Measurements from ENCODE around the gene EXOSC7.

GRCh38 chr3:44930911-44931310 lies 45.1 kb upstream of the EXOSC7 start:
- TF ChIP-seq REST (IDR thresholded peaks at IDR 0.05; ENCODE audit: low read depth) (no peak), FOXM1 (IDR thresholded peaks at IDR 0.05; ENCODE audit: borderline replicate concordance, low read depth) (no peak)
